Measurements from ENCODE around the gene ANKDD1A. TPM values are rescaled to one million over a fixed set of nuclear protein-coding genes. Genes with fewer than 3 reads are reported as not detected.

Gene ANKDD1A
- total RNA-seq, 1 experiment from 2014 or later, result 6.1 TPM

GRCh38 chr15:64982472-64982871 is 70.8 kb downstream of the ANKDD1A start (continued):
- TF ChIP-seq ZMAT4 (CRISPR knock-in tag; IDR thresholded peaks at IDR 0.05) (no peak), TCF7 (CRISPR knock-in tag; IDR thresholded peaks at IDR 0.05; ENCODE audit: low read depth) (no peak)

- ChIA-PET POLR2A (no interaction called here), CTCF (interaction anchor here (0.7 to 1.4 kb wide), 2 partner anchors 116 to 257 kb away, joined by 3 read pairs; no protein-coding TSS in a partner anchor)
- Mint-ChIP-seq H3K36me3 (0 out of 2 replicates have a peak, but pooled peaks cover 8% of the 10 kb centered on the region), H3K4me1 (peaks cover 22% of the 10 kb centered on the region), H3K4me3 (no peak overlapping the region), H3K27ac (no peak overlapping the region), H3K9me3 (no peaks in the 10 kb centered on the region), H3K27me3 (ENCODE audit: low read depth) (no peaks in the 10 kb centered on the region)
- DNase-seq (ENCODE audit: low spot score) (no peak), ATAC-seq (no peak)
- TF ChIP-seq FOXP1 (CRISPR knock-in tag; IDR thresholded peaks at IDR 0.05; ENCODE audit: borderline replicate concordance), result no peak
- TF ChIP-seq E2F4 (CRISPR knock-in tag; IDR thresholded peaks at IDR 0.05; ENCODE audit: borderline replicate concordance, low read depth), result no peak
- no peak for TF ChIP-seq ZSCAN18 (CRISPR knock-in tag; IDR thresholded peaks at IDR 0.05)
- TF ChIP-seq ESRRA (CRISPR knock-in tag; IDR thresholded peaks at IDR 0.05; ENCODE audit: borderline replicate concordance), result no peak
- no peak for TF ChIP-seq ZNF219 (CRISPR knock-in tag; IDR thresholded peaks at IDR 0.05; ENCODE audit: borderline replicate concordance)
- no peak for TF ChIP-seq NFATC4 (CRISPR knock-in tag; IDR thresholded peaks at IDR 0.05)
Observed at GRCh38 chr15:64985366-64986033, 73.8 kb downstream of the ANKDD1A start.

GRCh38 chr15:64987136-64987535 is 75.4 kb downstream of the ANKDD1A start:
- 0 out of 2 replicates have a peak, but pooled peaks cover 8% of the 10 kb centered on the region for H3K36me3 Mint-ChIP-seq
- no peaks in the 10 kb centered on the region for H3K9me3 Mint-ChIP-seq
- no peak overlapping the region for H3K27ac Mint-ChIP-seq
- ChIA-PET CTCF (no interaction called here), POLR2A (no interaction called here)
- H3K4me3 Mint-ChIP-seq, result no peak overlapping the region
- no peak for ATAC-seq
- H3K4me1 Mint-ChIP-seq, result peaks cover 19% of the 10 kb centered on the region
- no peaks in the 10 kb centered on the region; the same call in 1 of the 2 replicates for H3K27me3 Mint-ChIP-seq (ENCODE audit: low read depth)
- DNase-seq (ENCODE audit: low spot score), result no peak
- TF ChIP-seq ZNF121 (CRISPR knock-in tag; IDR thresholded peaks at IDR 0.05) (no peak), FOXP1 (CRISPR knock-in tag; IDR thresholded peaks at IDR 0.05; ENCODE audit: borderline replicate concordance) (no peak), TP53 (CRISPR knock-in tag; IDR thresholded peaks at IDR 0.05) (no peak), SP1 (CRISPR knock-in tag; conservative IDR thresholded peaks at IDR 0.05) (no peak), ZNF281 (CRISPR knock-in tag; IDR thresholded peaks at IDR 0.05) (no peak), USF2 (CRISPR knock-in tag; IDR thresholded peaks at IDR 0.05) (no peak), SMAD4 (CRISPR knock-in tag; IDR thresholded peaks at IDR 0.05) (no peak), CREB1 (CRISPR knock-in tag; IDR thresholded peaks at IDR 0.05) (no peak), ATF2 (CRISPR knock-in tag; IDR thresholded peaks at IDR 0.05; ENCODE audit: borderline replicate concordance, low read depth) (no peak), ZNF138 (CRISPR knock-in tag; conservative IDR thresholded peaks at IDR 0.05) (no peak), ZSCAN18 (CRISPR knock-in tag; IDR thresholded peaks at IDR 0.05) (no peak), TEAD4 (CRISPR knock-in tag; IDR thresholded peaks at IDR 0.05) (no peak), ATF6 (CRISPR knock-in tag; IDR thresholded peaks at IDR 0.05) (no peak), CREM (CRISPR knock-in tag; IDR thresholded peaks at IDR 0.05) (no peak), HMGA2 (CRISPR knock-in tag; IDR thresholded peaks at IDR 0.05) (no peak)

All from WTC11 (cell line).